NCI-H69 (cell line): ENCODE measurements around the gene NWD2.

ENCODE experiments used
- DNase-seq: peaks from one replicate; lab custom pipeline; 2025; lab: John Stamatoyannopoulos, UW

The NWD2 gene

GRCh38 chr4:37304612-37305011 lies 60.1 kb downstream of the NWD2 start:
- DNase-seq: no peak

GRCh38 chr4:37305984-37306383 lies 61.4 kb downstream of the NWD2 start:
- DNase-seq: no peak

- DNase-seq: no peak
These were observed 72.6 kb downstream of the NWD2 start for GRCh38 chr4:37317104-37317643.

DNA sequence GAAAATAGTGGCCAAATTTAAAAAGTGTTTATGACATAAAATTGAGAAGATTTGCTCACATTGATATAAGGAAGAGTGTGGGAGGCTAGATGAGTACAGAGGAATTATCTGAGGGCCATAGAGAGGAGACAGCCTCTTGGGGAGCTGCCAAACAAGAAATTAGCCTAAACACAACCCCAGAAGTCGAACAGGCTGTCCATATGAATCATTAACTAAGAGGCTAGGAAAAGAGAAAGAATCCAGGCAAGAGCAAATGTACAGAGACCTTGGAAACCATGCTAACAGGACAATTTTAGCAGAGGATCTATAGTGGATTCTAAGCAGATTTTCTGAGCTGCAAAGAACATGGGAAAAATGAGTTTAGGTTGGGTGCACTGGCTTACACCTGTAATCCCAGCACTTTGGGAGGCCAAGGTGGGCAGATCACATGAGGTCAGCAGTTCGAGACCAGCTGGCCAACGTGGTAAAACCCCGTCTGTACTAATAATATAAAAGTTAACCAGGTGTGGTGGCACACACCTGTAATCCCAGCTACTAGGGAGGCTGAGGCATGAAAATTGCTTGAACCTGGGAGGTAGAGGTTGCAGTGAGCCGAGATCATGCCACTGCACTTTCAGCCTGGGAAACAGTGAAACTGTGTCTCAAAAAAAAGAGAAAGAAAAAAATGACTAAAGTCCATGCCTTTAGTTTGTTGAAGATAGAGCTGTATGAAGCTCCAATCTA lies 76.1 kb downstream of the NWD2 start:
- DNase-seq: no peak

GRCh38 chr4:37322122-37322521 lies 77.6 kb downstream of the NWD2 start:
- DNase-seq: no peak

DNA sequence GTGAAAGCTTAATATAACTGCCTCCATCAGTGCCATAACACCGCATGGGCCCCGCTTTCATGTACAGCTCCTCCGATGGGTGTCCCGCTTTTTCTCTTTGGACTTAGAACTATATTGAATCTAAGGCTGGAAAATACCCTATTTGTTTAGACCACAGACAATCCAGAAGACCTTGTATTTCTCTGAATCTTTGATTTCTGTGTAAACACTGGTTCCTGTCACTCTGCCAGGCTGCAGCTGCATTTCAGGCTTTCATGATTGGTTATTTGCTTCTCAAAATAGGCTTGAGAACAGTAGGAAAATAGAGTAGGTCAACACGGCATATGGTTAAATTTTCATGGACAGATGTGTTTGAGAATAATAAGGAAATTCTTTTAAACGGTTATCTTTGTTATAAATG lies 80.0 kb downstream of the NWD2 start:
- DNase-seq: no peak

- no peak for DNase-seq
These were observed 82.3 kb downstream of the NWD2 start for GRCh38 chr4:37326852-37327251.

DNA sequence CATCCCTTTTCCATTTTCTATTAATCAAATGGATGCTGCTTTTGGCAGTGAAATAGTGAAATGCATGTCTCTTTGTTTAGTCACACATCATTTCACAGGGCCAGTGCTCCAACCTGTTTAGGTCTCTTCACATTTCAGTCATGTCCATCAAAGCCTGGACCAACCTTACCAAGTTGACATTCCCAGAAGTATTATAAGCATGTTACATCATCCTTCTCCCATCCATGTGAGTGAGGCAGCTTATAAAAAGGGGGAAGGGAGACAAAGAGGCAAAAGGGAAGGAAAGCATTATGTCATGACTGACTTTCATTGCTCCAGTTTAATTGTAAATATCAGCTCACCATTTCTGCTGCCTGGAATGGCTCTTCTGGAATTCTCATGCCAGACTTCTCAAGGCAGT lies 94.4 kb downstream of the NWD2 start:
- no peak for DNase-seq

DNA sequence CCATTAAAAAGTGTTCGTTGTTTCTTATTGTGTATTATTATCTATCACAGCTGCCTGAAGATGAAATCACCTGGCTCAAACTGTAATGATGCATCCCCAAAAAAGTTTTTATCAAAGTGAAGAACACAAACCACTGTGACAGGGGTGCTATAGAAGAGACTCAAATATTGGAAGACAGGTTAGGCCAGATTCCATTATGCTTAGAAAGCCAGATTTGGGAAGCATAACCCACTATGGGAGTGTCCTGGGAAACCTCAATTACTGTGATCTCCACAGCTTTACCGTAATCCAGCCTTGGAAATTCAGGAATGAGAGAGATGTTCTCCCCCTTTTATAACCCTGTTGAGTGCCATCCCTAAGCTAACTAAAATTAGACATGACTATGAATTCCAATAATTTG lies 114.2 kb downstream of the NWD2 start:
- DNase-seq: no peak

- DNase-seq: no peak
These were observed 114.7 kb downstream of the NWD2 start for GRCh38 chr4:37359261-37359660.

DNA sequence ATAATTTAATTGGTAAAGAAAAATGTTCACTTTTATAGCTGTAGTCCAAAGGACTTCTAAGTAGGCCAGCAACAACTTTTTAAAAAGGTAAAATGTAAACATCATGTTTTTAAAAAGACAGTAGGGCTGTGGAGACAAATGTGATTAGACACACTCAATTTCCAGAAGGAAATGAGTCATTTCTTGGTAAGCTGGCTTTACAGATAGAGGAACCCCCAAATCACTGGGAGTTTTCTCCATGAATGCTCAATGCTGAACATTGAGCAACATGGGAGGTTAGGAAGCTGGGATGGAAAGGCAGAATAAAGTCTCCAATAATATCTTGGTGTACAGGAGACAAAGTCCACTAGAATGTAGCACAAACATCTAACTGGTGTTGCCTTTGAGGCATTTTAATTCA lies 121.3 kb downstream of the NWD2 start:
- no peak for DNase-seq

DNA sequence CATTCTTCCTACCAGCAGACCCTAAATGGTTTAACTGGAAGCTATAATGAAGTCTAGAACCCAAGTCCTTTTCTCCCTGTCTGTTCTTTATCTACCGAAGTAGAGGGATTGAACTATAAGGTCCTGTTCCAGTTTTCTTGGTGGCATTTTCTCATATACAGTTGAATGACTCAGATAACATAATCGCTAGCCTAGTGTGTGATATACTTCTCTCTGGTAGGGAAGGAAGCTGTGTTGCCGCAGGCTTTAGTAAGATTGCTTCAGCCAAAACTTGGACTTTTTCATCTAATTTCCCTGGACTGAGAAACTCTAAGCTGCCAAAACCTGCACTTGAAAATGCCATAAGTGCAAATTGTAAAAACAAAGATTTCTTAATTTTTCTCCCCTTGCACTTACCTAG lies 123.4 kb downstream of the NWD2 start:
- no peak for DNase-seq

- no peak for DNase-seq
These were observed 125.5 kb downstream of the NWD2 start for GRCh38 chr4:37370052-37370451.

- no peak for DNase-seq
These were observed 136.6 kb downstream of the NWD2 start for GRCh38 chr4:37381040-37381668.

- peak; percentile 37 for DNase-seq
These were observed 139.2 kb downstream of the NWD2 start for GRCh38 chr4:37383579-37384229.

GRCh38 chr4:37385424-37385823 lies 140.9 kb downstream of the NWD2 start:
- no peak for DNase-seq

- DNase-seq: no peak
These were observed 144.3 kb downstream of the NWD2 start for GRCh38 chr4:37388681-37389365.

GRCh38 chr4:37389366-37389765 lies 144.8 kb downstream of the NWD2 start:
- no peak for DNase-seq

DNA sequence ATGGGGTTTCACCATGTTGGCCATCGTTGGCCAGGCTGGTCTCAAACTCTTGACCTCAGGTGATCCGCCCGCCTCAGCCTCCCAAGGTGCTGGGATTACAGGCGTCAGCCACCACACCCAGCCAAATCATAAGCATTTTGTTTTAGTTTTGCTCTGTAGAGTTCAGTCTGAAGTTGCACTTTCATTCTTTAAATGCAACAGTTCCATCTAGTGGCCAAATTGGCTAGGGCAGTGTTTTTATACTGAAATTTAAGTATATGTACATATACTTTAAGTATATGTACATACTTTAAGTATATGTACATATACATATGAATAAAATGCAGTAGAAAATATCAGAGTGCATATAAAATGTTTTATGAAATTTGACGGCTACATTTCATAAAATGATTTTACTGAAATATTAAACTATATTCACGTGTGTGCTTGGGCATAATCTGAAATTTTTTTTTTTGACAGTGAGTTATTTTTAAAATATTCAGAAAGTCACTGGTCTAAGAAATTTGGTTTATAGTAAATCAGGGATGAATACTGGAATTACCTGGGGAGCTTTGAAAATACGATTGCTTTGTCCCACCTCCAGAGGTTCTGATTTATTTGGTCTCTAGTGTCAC lies 145.5 kb downstream of the NWD2 start:
- DNase-seq: peak; percentile 51

DNA sequence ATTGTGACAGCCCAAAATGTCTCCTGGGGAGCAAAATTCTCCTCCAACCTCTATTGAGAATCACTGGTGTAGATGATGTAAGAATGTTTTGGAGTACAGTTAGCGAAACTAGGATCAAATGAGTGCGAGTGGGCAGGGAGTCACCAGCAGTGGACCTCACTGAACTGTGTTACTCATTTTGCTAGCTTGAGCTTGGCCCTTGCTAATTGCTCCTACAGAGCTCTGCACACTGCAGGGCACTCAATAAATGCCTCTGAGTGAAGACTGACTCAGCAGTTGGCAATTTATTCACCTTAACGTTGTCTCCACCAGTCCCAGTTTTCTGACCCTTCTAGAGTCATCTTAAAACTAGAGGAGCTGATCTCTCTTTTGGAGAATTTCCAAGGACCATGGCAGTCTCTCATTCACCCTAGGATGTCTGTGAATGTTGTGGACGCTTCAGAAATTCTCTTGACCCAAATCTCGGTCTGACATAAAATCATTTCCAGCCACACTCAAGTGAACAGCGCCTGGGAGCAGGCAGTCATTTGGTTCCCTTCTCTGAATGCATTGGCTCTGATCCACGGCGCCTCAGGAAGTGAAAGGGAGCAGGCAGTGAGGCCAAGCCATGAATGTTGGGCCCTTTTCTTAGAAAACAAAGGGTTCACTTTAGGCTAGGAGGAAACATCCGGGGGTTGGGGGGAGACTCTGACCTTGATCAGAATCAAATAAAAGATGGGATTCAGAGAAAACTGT lies 148.1 kb downstream of the NWD2 start:
- no peak for DNase-seq

DNA sequence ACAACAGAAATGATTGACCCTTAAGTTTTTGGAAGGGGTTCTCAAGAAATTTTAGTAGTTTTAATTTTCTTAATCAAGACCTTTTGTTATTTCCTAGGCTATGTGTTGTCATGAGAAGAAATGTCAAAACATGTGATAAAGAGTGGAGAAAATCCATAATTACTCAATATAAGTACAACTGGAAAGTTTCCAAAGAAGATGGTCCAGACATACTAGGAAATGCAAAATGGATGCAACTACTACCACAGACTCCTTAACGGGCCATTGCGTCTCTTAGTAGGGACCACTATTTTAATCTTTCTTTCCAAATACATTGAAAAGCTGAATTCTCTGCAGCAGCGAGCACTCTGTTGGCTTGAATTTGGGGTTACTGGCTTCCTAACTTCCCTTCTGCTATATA lies 148.8 kb downstream of the NWD2 start:
- DNase-seq: no peak
